GM12892 (cell line): Measurements from ENCODE around the gene UNCX.

Experiments used
- POLR2A ChIP-seq: IDR thresholded peaks from 2 replicates; pipeline ENCODE4 v1.6.1; 2011; ENCODE audit warnings: low read depth, low read length, control low read depth
- TAF1 ChIP-seq: IDR thresholded peaks from 2 replicates; pipeline ENCODE4 v1.6.1; 2011; ENCODE audit warnings: low read depth, mild to moderate bottlenecking, control low read depth, low read length, borderline replicate concordance

DNA sequence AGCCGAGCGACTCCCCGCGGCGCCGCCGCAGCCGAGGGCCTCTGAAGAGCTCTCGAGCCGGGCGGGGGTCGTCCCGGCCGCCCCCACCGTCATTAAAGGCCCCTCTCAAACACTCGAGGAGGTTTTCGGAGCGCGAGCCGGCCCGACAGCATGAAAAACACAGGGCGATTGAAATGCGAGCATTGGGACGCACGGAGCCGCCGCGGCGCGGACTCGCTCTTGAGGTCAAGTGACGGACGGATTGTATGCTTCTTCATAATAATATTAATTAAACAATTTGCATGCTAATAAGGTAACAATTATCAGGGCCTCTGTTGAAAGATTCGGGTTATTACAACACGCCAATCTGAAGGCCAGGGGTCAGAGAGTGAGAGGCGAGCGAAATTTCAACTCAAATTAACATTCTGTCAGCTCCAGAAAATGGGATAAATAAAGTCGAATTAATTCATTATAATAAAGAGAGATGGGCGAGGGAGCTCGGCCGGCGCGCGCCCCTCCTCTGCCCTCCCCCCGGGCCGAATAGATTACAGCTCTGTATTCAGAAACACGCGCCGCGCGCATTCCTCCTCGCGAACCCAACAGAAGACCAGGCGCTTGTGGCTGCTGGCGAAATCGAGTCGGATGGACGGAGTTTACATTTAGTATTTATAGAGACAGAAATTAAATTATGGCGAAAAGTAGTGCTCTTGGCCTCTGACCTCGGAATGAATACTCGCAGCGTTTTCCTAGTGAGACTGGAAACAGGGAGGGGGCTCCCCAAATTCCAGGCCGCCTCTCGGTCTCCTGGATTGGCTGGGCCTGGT is 2.1 kb upstream of the UNCX start:
- no peak for TF ChIP-seq POLR2A
- no peak for TF ChIP-seq TAF1
